Activated naive CD4-positive, alpha-beta T cell treated with anti-CD3 and anti-CD28 coated beads, Interleukin-2, amount 10 ng/mL, durations not matched to agents 7 days and 5 days (primary cell): ENCODE measurements around the gene RLBP1.
A peak's percentile ranks its signal among the peaks of the same experiment; 100 is the strongest.

Experiments used
- CTCF ChIA-PET: fragments of 350-600 bp; sonication (Branson Sonifier 250); formaldehyde crosslinking; loops from one replicate; lab custom pipeline; 2021; ENCODE audit warnings: antibody characterized with exemption; lab: Charles Lee
- DNase-seq: peaks from one replicate; pipeline ENCODE4 v3.0.0-alpha.2; 2020
- H3K27ac Mint-ChIP-seq: one replicate; pipeline ENCODE4 v1.8.0; 2021; ENCODE audit warnings: mild to moderate bottlenecking, moderate library complexity, mixed read lengths
- H3K27me3 Mint-ChIP-seq: one replicate; pipeline ENCODE4 v1.8.0; 2021; ENCODE audit warnings: mild to moderate bottlenecking, mixed read lengths
- H3K36me3 Mint-ChIP-seq: one replicate; pipeline ENCODE4 v1.8.0; 2021; ENCODE audit warnings: mixed read lengths
- H3K4me1 Mint-ChIP-seq: one replicate; pipeline ENCODE4 v1.8.0; 2021; ENCODE audit warnings: mixed read lengths
- H3K4me3 Mint-ChIP-seq: one replicate; pipeline ENCODE4 v1.8.0; 2021; ENCODE audit warnings: mild to moderate bottlenecking, moderate library complexity, mixed read lengths
- H3K9me3 Mint-ChIP-seq: one replicate; pipeline ENCODE4 v1.8.0; 2021; ENCODE audit warnings: mixed read lengths

Gene RLBP1

DNA sequence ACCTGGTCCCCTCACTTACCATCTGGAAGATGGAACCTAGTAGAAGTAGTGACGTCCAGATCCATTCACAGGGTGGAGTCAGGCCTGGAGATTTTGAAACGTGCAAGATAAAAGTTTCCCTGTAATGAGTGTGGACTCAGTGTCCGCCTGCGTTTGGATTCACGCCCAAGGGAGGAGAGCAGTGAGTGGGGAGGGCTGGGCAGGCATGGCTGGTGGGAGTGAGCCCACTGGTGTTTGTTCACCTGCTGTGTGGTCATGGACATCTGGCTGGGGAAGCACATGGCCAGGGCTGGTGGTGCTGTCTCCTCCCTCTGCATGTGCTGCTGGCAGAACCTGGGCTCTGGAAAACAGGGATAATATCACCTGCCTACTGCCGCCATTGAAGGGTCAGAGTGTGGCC is 37.0 kb downstream of the RLBP1 start:
- CTCF ChIA-PET = interaction anchor here (0.5 to 2.1 kb wide), 2 partner anchors 21 to 127 kb away, joined by 3 to 9 read pairs; no protein-coding TSS in a partner anchor
- peaks cover 11% of the 10 kb centered on the region for H3K36me3 Mint-ChIP-seq
- no peaks in the 10 kb centered on the region for H3K27me3 Mint-ChIP-seq
- H3K27ac Mint-ChIP-seq = no peak overlapping the region
- no peaks in the 10 kb centered on the region for H3K9me3 Mint-ChIP-seq
- DNase-seq = no peak
- H3K4me1 Mint-ChIP-seq = no peaks in the 10 kb centered on the region
- H3K4me3 Mint-ChIP-seq = no peak overlapping the region

DNA sequence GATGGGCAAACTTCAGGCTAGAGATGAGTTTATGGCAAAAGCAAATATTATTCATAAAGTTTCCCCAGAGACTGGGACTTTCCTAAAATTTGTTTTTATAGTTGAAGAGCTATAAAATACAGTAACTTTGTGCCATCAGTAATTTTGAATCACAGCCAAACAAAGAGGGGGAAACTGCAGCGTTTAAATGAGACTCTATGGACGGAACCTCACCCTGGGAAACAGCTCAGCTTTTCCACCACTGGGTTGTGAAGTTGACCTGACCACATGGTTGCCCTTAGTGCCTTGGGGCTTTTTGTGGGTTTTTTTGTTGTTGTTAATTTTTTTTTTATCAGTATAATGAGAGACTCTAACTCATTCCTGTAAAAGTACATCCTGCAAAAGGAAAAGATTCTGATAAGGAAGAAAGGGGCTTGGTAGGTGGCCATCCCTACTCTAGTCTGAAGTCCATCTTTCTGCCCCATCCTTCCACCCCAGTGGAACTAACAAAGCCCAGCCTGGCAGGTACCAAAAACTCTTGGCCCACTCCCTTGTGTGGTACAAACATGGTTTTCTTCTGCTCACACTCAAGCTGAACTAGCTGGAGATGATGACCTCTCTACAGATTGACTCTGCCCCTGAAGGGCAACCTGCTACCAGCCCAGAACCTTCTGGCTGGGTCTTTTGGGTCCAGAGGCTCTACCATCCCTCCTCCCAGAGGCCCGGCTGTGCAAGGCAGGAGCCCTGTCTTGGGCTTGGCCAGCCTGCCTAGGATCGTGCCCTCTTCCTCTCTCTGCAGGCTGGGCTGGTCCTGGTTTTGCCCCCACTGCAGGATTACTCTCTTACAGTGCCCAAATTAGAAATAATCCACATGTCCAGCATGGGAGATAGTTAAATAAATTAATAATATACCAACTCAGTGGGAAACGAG is 41.2 kb downstream of the RLBP1 start:
- no peak overlapping the region for H3K4me3 Mint-ChIP-seq

DNA sequence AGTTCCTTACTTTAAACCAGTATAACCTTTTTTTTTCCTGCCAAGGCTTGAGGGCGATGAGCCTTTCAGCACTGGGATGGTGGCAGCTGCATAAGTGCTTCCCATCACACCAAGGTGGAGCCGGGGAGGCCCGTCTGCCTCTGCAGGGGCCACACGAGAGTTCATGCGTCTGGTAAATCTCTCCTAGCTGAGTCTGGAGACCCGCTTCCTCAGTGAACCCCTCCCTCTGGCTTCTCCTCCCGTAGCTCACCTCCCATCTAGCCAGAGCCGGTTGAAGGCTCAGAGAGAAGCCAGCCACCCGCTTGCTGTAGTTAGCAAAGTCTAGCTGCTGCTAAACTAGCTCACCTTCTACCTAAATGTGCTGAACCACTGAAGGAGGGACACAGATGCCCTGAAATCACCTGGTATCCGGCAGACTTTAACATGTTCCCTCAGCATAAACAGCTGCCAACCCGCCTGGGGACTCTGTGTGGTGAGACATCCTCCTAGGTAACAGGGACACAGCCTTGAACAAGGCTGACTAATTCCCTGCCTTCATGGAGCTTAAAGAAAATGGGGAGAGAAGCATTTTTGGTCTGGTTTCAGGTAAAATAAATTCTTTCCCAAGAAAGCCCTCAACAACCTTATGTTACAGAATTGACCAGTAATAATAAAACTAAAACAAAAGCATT is 42.9 kb downstream of the RLBP1 start:
- Mint-ChIP-seq H3K36me3 (peaks cover 25% of the 10 kb centered on the region), H3K4me1 (peaks cover 6% of the 10 kb centered on the region), H3K9me3 (no peaks in the 10 kb centered on the region), H3K27ac (no peak overlapping the region), H3K27me3 (no peaks in the 10 kb centered on the region), H3K4me3 (no peak overlapping the region)
- no peak for DNase-seq
- CTCF ChIA-PET = interaction anchor here (0.6 to 8.3 kb wide), 35 partner anchors 10 to 297 kb away, joined by 3 to 147 read pairs (median 4); partner anchors contain the start of genes ABHD2 and FANCI

More for the DNA sequence above, 41.2 kb downstream of the RLBP1 start:
- H3K27me3 Mint-ChIP-seq = no peaks in the 10 kb centered on the region
- H3K9me3 Mint-ChIP-seq = no peaks in the 10 kb centered on the region
- H3K4me1 Mint-ChIP-seq = peaks cover 6% of the 10 kb centered on the region
- CTCF ChIA-PET = interaction anchor here (0.7 to 8.3 kb wide), 6 partner anchors 9 to 123 kb away, joined by 3 to 147 read pairs (median 4); no protein-coding TSS in a partner anchor
- H3K27ac Mint-ChIP-seq = no peak overlapping the region
- peaks cover 28% of the 10 kb centered on the region for H3K36me3 Mint-ChIP-seq
- no peak for DNase-seq

DNA sequence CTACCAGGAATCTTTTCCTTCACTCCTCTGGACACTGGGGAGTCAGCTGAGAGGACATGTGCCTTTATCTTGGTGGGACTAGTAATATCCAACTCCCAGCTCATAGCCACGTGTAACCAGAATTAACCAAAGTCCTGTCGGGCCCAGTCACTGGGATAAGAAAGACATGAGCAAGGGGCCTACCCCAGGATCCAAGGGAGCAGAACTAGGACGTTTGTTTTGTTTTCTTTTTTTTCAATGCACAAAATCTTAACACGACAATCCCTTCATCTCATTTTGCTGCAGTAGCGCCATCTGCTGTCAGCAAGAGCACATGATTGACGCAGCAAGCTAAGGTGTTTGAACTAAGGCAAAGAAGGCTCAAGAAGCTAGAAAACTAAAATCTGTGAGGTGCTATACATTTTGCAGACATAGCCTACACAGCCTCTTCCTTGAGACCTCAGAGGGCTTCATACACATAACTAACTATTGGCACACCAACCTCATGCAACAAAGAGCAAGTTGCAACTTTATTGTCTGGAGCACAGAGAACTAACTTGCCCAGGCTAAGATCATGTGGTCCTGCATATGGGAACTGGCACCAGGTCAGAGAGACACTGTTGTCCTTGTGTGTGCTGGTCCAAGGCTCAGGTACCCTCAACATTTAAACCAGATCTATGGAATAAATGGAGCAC is 43.6 kb downstream of the RLBP1 start:
- H3K9me3 Mint-ChIP-seq = no peaks in the 10 kb centered on the region
- H3K4me3 Mint-ChIP-seq = no peak overlapping the region
- H3K27me3 Mint-ChIP-seq = no peaks in the 10 kb centered on the region
- DNase-seq = peak; percentile 82
- peaks cover 6% of the 10 kb centered on the region for H3K4me1 Mint-ChIP-seq
- H3K36me3 Mint-ChIP-seq = peaks cover 25% of the 10 kb centered on the region
- CTCF ChIA-PET = interaction anchor here (0.6 to 8.3 kb wide), 38 partner anchors 10 to 296 kb away, joined by 3 to 147 read pairs (median 4); partner anchors contain the start of genes ABHD2 and FANCI
- peak overlapping the region; percentile 73 for H3K27ac Mint-ChIP-seq

DNA sequence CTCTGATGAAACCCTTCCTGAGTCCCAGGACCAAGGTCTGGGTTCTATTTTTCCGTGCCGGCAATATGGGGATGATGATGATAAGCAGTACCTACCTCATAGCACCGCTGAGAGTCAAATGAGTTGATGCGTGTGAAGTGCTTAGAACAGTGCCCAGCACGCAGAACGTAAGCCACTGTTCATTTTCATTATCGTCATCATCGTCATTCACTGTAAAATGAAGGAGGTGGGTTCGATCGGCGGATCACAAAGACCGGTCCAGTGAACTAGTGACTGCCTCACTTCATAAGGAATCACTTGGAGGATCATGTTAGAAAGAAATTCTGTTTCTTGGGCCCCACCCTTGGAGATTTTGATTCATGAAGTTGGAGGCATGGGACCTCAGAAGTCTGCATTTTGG is 44.3 kb downstream of the RLBP1 start:
- no peak for DNase-seq
- no peaks in the 10 kb centered on the region for H3K9me3 Mint-ChIP-seq
- no peak overlapping the region for H3K27ac Mint-ChIP-seq
- H3K4me3 Mint-ChIP-seq = no peak overlapping the region
- H3K36me3 Mint-ChIP-seq = peaks cover 25% of the 10 kb centered on the region
- peaks cover 6% of the 10 kb centered on the region for H3K4me1 Mint-ChIP-seq
- no peaks in the 10 kb centered on the region for H3K27me3 Mint-ChIP-seq
- CTCF ChIA-PET = interaction anchor here (0.6 to 8.3 kb wide), 27 partner anchors 9 to 295 kb away, joined by 3 to 147 read pairs (median 4); partner anchors contain the start of gene ABHD2

DNA sequence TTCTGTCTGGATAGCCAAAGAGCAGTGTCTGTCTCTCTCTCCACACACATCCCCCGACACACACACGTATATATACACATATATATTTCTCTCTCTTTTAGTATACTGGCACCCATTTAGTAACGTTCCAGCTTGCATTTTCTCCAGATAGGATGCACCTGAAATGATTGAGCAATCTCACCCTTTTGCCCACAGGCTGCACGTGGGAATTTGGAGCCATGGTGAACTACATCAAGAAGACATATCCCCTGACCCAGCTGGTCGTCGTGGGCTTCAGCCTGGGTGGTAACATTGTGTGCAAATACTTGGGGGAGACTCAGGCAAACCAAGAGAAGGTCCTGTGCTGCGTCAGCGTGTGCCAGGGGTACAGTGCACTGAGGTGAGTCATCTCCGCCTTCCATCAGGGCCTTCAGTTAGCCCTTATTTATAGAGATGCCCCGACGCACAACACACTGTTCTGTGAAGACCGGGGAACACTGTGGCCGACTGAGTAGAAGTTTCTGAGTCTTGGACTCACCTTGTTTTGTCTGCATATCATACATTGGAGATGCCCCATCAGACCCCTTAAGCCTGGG is 45.7 kb downstream of the RLBP1 start:
- Mint-ChIP-seq H3K4me3 (no peak overlapping the region), H3K9me3 (no peaks in the 10 kb centered on the region), H3K4me1 (peaks cover 6% of the 10 kb centered on the region), H3K27me3 (no peaks in the 10 kb centered on the region), H3K27ac (no peak overlapping the region), H3K36me3 (peaks cover 25% of the 10 kb centered on the region)
- no peak for DNase-seq
- CTCF ChIA-PET = interaction anchor here (0.7 to 8.3 kb wide), 5 partner anchors 46 to 285 kb away, joined by 3 to 147 read pairs (median 3); no protein-coding TSS in a partner anchor

DNA sequence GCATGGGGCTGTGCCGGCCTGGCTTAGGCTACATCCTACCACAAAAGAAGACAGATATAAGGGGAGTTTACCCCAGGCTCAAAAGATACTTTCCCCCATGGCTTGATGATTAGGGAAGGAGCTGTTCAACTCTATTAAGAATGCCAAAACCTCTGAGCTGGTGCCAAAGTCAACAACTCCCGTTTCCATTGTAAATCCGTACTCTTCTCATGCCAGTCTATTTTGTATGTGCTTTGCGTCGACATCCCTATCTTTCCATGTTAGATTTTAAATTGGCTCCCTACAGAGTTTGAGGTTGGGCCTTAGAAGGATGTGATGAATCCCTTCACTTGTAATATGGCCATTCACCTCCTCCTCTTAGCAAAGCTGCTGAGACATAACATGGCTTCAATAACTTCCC is 46.9 kb downstream of the RLBP1 start:
- peak overlapping the region; percentile 9 for H3K27ac Mint-ChIP-seq
- peaks cover 27% of the 10 kb centered on the region for H3K36me3 Mint-ChIP-seq
- no peaks in the 10 kb centered on the region for H3K27me3 Mint-ChIP-seq
- no peaks in the 10 kb centered on the region for H3K9me3 Mint-ChIP-seq
- H3K4me3 Mint-ChIP-seq = no peak overlapping the region
- DNase-seq = no peak
- peaks cover 6% of the 10 kb centered on the region for H3K4me1 Mint-ChIP-seq
- CTCF ChIA-PET = interaction anchor here (0.8 to 8.3 kb wide), 4 partner anchors 110 to 270 kb away, joined by 3 to 147 read pairs (median 4); no protein-coding TSS in a partner anchor

DNA sequence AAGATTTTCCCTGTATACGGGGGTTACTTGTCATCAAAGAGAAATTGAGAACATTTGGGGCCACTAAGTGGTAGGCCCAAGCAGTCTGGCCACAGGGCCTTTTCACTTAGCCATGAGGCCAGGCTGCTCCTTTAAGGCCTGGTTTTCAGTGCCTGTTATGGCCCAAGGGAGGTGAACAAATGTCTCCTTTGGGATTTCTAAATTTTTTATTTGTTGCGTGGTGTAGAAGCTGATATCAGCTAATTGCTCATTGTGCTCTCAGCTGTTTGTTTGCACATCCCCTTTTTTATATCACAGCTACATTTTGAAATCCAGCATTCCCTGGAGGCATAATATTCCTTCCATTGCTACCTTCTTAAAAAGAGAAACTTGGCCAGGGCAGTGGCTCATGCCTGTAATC is 48.5 kb downstream of the RLBP1 start:
- no peak for DNase-seq
- CTCF ChIA-PET = interaction anchor here (0.8 to 3.2 kb wide), 7 partner anchors 11 to 121 kb away, joined by 3 to 59 read pairs (median 6); no protein-coding TSS in a partner anchor
- Mint-ChIP-seq H3K27me3 (no peaks in the 10 kb centered on the region), H3K4me3 (no peak overlapping the region), H3K36me3 (peaks cover 20% of the 10 kb centered on the region), H3K4me1 (peaks cover 7% of the 10 kb centered on the region), H3K9me3 (no peaks in the 10 kb centered on the region), H3K27ac (no peak overlapping the region)

DNA sequence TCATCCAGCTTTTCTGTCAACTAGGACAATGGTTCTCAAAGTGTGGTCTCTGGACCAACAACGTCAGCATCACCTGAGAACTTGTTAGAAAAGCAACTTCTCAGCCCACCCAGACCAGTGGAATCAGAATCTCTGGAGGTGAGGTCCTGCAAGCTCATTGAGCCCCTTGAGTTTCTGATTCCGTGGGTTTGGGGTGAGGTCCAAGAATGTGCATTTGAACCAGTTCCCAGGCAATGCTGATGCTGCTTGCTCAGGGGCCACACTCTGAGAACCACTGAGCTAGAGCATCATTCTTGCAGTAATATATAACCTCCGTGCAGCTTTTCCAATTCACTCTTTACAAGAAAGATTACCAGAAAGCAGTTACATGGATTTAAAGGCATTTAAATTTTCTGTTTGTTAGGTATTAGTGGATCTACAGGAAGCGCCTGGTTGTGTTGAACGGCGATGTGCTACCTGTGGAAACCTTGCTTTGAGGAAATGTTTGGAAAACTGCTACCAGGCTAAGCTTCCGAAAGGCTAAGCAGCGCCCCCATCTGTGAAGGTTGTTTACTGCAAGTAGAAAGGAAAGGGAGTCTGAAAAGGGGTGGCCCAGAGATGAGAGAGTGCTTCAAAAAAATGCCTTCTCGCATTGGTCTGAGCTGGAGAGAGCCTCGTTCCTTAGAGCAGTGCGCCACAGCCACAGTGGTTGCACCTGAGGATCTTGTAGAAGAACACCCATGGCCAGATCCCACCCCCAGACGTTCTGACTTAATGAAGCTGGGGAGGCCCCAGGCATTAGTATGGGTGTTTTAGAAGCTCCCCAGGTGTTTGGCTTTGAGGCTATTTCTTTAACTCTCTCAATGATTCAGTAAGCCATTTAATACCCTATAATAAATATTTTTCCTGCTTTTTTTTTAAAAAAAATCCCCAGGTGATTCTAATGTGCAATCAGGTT is 50.0 kb downstream of the RLBP1 start:
- CTCF ChIA-PET = interaction anchor here (0.6 to 3.2 kb wide), 37 partner anchors 9 to 276 kb away, joined by 3 to 59 read pairs (median 4); partner anchors contain the start of genes ABHD2 and HAPLN3
- H3K4me1 Mint-ChIP-seq = peaks cover 11% of the 10 kb centered on the region
- peaks cover 6% of the 10 kb centered on the region for H3K36me3 Mint-ChIP-seq
- H3K9me3 Mint-ChIP-seq = no peaks in the 10 kb centered on the region
- DNase-seq = peak; percentile 44
- no peak overlapping the region for H3K4me3 Mint-ChIP-seq
- H3K27me3 Mint-ChIP-seq = no peaks in the 10 kb centered on the region
- H3K27ac Mint-ChIP-seq = no peak overlapping the region

DNA sequence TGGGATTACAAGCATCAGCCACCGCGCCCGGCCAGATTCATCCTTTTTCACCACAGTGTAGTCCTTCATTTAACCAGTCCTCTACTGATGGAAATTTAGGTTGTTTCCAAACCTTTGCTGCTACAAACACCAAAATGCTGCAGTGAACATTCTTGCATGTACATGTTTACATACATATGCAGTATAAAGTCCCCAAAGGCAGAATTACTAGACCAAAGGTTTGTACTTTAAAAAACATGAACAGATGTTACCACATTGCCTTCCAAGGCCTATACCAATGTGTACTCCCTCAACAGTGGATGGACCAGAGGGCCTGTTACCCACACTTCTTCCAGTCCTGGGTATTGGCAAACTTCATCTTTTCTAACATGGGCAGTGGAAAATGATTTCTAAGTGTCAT is 51.0 kb downstream of the RLBP1 start:
- Mint-ChIP-seq H3K9me3 (no peaks in the 10 kb centered on the region), H3K4me1 (peaks cover 11% of the 10 kb centered on the region), H3K27ac (no peak overlapping the region), H3K27me3 (no peaks in the 10 kb centered on the region), H3K36me3 (peaks cover 2% of the 10 kb centered on the region), H3K4me3 (no peak overlapping the region)
- CTCF ChIA-PET = interaction anchor here (0.9 to 3.2 kb wide), 9 partner anchors 9 to 111 kb away, joined by 3 to 59 read pairs (median 8); no protein-coding TSS in a partner anchor
- DNase-seq = no peak

DNA sequence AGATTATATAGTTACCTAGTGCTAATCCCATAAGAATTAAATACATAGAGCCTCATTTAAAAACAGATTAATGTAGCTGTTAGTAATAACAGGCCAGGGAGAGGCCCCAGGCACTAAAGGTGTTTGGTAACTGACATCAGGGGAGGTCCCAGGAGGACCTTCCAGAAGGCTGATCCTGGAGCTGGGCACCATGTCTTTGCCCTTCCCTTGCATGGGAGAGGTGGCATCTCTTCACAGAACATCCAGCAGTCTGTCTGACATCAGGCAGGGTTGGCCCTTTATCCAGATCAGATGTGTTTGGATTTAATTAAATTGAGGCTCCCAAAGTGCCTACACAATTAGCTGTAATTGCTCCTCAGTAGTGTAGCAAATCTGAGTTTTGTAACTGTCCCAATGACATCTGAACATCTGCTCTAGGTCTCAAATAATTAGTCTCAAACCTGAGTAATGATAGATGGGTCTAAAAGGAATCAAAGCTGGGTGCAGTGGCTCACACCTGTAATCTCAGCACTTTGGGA is 53.0 kb downstream of the RLBP1 start:
- H3K27ac Mint-ChIP-seq = no peak overlapping the region
- no peaks in the 10 kb centered on the region for H3K27me3 Mint-ChIP-seq
- CTCF ChIA-PET = interaction anchor here (0.8 to 2.9 kb wide), 9 partner anchors 10 to 273 kb away, joined by 3 to 25 read pairs (median 4); partner anchors contain the start of gene HAPLN3
- H3K4me3 Mint-ChIP-seq = no peak overlapping the region
- H3K36me3 Mint-ChIP-seq = peaks cover 2% of the 10 kb centered on the region
- H3K9me3 Mint-ChIP-seq = no peaks in the 10 kb centered on the region
- no peak for DNase-seq
- peaks cover 11% of the 10 kb centered on the region for H3K4me1 Mint-ChIP-seq
